Tibial nerve (tissue), 4 donors: ENCODE data around the gene NOSIP. TPM values are rescaled to one million over a fixed set of nuclear protein-coding genes. Genes with fewer than 3 reads are reported as not detected.

Experiments used
- DNase-seq, 2 donors: peaks; one replicate each; pipeline ENCODE4 v3.0.0-alpha.2; 2019; ENCODE audit warnings: low spot score in 2 of 2
- H3K27ac ChIP-seq, 4 donors: fragments of 200-600 bp; sonication (generic) in 3 of 4; one replicate each; pipeline ENCODE4 v1.5.1; 2017 to 2019; ENCODE audit warnings: mild to moderate bottlenecking in 1 of 4
- H3K27me3 ChIP-seq, 2 donors: fragments of 200-600 bp; sonication (generic) in 1 of 2; one replicate each; pipeline versions ENCODE4 v1.5.1 to v1.6.0; 2017 to 2019
- H3K36me3 ChIP-seq, 3 donors: fragments of 200-600 bp; sonication (generic); one replicate each; pipeline ENCODE4 v1.5.1; 2018 to 2019
- H3K4me1 ChIP-seq, 4 donors: fragments of 200-600 bp; sonication (generic) in 3 of 4; one replicate each; pipeline ENCODE4 v1.5.1; 2017 to 2019
- H3K4me3 ChIP-seq, 4 donors: fragments of 200-600 bp; sonication (generic) in 3 of 4; one replicate each; pipeline ENCODE4 v1.5.1; 2017 to 2019; ENCODE audit warnings: mild to moderate bottlenecking in 1 of 4, moderate library complexity in 1 of 4
- H3K9me3 ChIP-seq, 4 donors: fragments of 200-600 bp; sonication (generic) in 3 of 4; one replicate each; pipeline ENCODE4 v1.5.1; 2017 to 2019
- EP300 ChIP-seq, 2 donors: sonication (generic); formaldehyde crosslinking; IDR thresholded peaks; one replicate each; pipeline ENCODE4 v1.6.1; 2017; ENCODE audit warnings: antibody characterized with exemption in 2 of 2, mild to moderate bottlenecking in 1 of 2
- POLR2A ChIP-seq, 2 donors: fragments of 450-650 bp; IDR thresholded peaks; one replicate each; pipeline ENCODE4 v1.6.1; 2017; ENCODE audit warnings: antibody characterized with exemption in 2 of 2, mild to moderate bottlenecking in 2 of 2, moderate library complexity in 2 of 2
- WGBS, 2 donors: methylation state at CpG; one replicate each; pipeline ENCODE4 v1.1.5; 2018; 5-methylcytosine and 5-hydroxymethylcytosine counted together
- total RNA-seq, 4 donors: library from RNA; depleted of rRNA; stranded (reverse); fragments of >200 nt; gene quantifications; one replicate each; pipeline ENCODE4 v1.1.0, GENCODE V29; 2016
- TF ChIP-seq, protein P1 (sequence below), 5 experiments: fragments of 200-600 bp in 3 of 5; fragments of 450-650 bp in 2 of 5; sonication (generic) in 3 of 5; IDR thresholded peaks; one replicate each; pipeline ENCODE4 v1.5.1; 2016 to 2019; ENCODE audit warnings: antibody characterized with exemption in 5 of 5, mild to moderate bottlenecking in 3 of 5, moderate library complexity in 2 of 5

NOSIP gene
- total RNA-seq, 4 donors from 2014 or later: 43.0 to 83.1 (median 71.9) TPM

DNA sequence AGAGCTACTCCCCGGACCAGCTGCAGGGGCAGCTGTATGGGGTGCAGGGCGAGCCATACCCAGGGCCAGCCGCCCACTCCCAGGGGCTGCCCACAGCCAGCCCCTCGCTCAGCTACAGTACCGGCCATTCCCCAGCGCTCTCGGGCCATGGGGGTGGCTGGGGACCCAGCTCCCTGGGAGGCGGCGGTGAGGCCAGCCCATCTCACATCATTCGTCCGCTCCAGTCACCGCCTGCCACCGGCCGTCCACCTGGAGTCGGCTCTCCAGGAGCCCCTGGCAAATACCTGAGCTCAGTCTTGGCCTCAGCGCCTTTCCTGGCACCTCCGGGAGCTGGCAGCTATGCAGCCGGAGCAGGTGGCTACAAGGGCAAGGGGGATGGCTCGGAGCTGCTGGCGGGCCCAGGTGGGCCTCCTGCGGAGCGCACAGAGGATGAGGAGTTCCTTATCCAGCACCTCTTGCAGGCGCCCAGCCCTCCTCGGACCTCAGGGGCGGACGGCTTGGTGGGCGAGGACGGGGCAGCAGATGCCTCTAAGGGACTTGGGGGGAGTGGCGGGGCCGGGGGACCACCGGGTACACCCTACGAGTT lies 15.6 kb upstream of the NOSIP start:
- H3K9me3 ChIP-seq: no peaks in the 10 kb centered on the region
- no peak overlapping the region for H3K4me3 ChIP-seq
- 85 to 90% methylated on average over 14 to 26 of the region's 32 CpGs for WGBS, 2 donors
- H3K4me1 ChIP-seq: peaks cover 0 to 31% (median 11%) of the 10 kb centered on the region in 4 donors
- DNase-seq: no peak
- peaks cover 4 to 70% (median 26%) of the 10 kb centered on the region in 3 donors for H3K36me3 ChIP-seq
- TF ChIP-seq, protein P1, sequence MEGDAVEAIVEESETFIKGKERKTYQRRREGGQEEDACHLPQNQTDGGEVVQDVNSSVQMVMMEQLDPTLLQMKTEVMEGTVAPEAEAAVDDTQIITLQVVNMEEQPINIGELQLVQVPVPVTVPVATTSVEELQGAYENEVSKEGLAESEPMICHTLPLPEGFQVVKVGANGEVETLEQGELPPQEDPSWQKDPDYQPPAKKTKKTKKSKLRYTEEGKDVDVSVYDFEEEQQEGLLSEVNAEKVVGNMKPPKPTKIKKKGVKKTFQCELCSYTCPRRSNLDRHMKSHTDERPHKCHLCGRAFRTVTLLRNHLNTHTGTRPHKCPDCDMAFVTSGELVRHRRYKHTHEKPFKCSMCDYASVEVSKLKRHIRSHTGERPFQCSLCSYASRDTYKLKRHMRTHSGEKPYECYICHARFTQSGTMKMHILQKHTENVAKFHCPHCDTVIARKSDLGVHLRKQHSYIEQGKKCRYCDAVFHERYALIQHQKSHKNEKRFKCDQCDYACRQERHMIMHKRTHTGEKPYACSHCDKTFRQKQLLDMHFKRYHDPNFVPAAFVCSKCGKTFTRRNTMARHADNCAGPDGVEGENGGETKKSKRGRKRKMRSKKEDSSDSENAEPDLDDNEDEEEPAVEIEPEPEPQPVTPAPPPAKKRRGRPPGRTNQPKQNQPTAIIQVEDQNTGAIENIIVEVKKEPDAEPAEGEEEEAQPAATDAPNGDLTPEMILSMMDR (IDR thresholded peaks at IDR 0.05): no peak
- TF ChIP-seq EP300 (IDR thresholded peaks at IDR 0.05): no peak
- no peak overlapping the region for H3K27ac ChIP-seq
- H3K27me3 ChIP-seq: no peaks in the 10 kb centered on the region

DNA sequence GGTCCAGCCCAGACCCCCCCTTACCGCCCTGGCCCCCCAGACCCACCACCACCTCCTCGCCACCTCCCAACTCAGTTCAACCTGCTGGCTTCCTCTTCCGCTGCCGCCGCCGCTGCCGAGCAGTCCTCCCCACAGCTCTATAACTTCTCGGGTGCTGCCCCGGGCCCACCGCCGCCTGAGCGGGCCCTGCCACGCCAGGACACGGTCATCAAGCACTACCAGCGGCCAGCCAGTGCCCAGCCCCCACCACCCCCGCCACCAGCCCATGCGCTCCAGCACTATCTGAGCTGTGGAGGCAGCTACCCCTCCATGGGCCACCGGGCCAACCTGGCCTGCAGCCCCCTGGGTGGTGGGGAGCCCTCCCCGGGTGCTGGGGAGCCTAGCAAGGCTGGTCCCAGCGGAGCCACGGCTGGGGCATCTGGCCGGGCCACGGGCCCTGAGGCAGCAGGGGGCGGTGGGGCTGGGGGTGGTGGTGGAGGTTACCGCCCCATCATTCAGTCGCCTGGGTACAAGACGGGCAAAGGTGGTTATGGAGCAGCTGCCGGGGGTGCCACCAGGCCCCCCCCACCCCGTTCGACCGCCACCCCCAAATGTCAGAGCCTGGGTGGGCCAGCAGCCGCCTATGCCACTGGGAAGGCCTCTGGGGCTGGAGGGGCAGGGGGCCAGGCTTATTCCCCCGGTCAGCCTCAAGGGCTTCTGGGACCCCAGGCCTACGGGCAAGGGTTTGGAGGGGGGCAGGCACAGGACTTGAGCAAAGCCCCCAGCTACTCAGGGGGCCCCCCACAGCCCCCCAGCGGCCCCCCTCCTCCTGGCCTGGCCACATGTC lies 14.8 kb upstream of the NOSIP start:
- Histone ChIP-seq H3K4me3 (no peak overlapping the region), H3K36me3 (peaks cover 4 to 63% (median 26%) of the 10 kb centered on the region in 3 donors), H3K4me1 (peaks cover 0 to 37% (median 11%) of the 10 kb centered on the region in 4 donors), H3K9me3 (no peaks in the 10 kb centered on the region), H3K27ac (peak overlapping the region in 1 of 4 donors; percentile 95), H3K27me3 (no peaks in the 10 kb centered on the region)
- TF ChIP-seq POLR2A (IDR thresholded peaks at IDR 0.05) (no peak), EP300 (IDR thresholded peaks at IDR 0.05) (no peak)
- TF ChIP-seq, protein P1 (IDR thresholded peaks at IDR 0.05): no peak
- WGBS, 2 donors: 85 to 89% methylated on average over 20 to 27 of the region's 35 CpGs
- no peak for DNase-seq

DNA sequence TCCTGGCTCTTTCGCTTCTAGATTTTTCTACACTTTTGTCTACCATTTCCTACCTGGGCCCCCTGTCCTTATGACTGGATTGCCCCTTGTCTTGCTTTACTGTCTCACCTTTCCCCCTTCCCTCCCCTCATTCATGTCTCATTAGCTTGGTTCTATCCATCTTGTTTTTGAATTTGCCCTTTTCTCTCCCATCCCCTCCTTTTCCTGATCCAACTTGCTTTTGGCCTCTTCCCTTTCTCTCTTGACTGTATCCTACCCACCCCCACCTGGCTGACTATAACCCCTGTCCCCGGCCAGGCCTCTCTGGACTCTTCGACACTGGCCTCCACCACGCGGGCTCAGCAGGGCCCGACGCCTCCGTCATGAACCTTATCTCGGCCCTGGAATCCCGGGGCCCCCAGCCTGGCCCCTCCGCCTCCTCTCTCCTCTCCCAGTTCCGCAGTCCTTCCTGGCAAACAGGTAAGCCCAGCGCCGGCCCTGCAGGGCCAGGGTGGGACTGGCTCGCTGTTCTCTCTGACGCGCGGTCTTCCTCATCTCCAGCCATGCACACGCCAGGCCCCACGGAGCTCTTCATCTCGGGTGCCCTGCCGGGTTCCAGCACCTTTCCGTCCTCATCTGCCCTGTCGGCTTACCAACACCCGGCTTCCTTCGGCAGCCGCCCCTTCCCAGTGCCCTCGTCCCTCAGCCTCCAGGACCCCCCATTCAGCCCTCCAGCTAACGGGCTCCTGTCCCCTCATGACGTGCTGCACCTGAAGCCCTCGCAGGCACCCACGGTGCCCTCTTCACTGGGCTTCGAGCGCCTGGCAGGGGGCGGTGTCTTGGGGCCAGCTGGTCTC lies 14.0 kb upstream of the NOSIP start:
- H3K27me3 ChIP-seq: no peaks in the 10 kb centered on the region
- peak overlapping the region; percentile 58 to 95 (median 92) for H3K27ac ChIP-seq
- no peak for DNase-seq
- TF ChIP-seq, protein P1 (IDR thresholded peaks at IDR 0.05): no peak
- no peak for TF ChIP-seq EP300 (IDR thresholded peaks at IDR 0.05)
- no peak for TF ChIP-seq POLR2A (IDR thresholded peaks at IDR 0.05)
- no peak overlapping the region for H3K4me3 ChIP-seq
- H3K9me3 ChIP-seq: no peaks in the 10 kb centered on the region
- 90 to 91% methylated on average over 35 of the region's 35 CpGs for WGBS, 2 donors
- H3K4me1 ChIP-seq: peaks cover 0 to 44% (median 11%) of the 10 kb centered on the region in 4 donors
- peaks cover 4 to 55% (median 20%) of the 10 kb centered on the region in 3 donors for H3K36me3 ChIP-seq

DNA sequence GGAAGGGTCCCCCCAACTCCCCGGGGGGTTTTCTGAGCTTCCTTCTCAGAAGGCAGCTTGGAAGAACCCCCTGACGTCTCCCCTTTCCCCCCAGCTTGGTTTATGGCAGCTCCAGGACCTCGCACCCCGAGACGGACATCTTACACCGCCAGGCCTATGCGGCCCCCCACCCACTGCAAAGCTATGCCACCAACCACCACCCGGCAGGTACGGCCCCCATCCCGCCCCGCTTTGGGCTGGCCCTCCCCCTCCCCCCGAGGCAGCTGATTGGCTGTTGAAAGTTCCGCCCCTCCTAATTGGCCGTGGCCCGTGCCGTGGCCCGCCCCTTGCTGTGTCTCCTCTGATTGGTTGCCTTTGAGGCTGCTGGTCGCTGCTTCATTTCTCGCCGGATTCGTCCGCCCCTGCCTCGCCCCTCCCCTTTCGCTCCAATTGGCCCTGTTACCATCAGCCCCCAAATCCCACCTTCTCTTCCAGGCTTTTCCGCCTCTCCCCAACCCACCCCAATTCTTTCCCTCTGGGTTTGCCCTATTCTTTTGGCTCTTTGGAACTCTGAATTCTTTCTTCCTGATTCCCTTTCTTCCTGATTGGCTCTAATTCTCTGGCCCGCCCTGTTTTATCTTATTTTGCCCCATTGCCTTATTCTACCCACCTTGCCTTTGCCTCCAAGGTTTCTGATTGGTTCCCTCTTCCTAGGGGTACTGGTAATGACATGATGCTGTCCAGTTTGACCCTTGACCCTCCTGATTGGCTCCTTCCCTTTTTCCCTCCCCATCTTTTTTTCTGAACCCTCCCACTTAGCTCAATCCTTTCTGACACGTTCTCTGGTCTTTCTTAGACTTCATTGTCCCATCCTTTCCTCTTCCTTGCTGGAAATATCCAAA lies 13.1 kb upstream of the NOSIP start:
- H3K27ac ChIP-seq: peak overlapping the region; percentile 58 to 95 (median 92)
- H3K27me3 ChIP-seq: no peaks in the 10 kb centered on the region
- peak overlapping the region; percentile 72 to 96 (median 86) for H3K4me3 ChIP-seq
- DNase-seq: peak; percentile 89 to 93
- 6 to 10% methylated on average over 18 to 25 of the region's 27 CpGs for WGBS, 2 donors
- peaks cover 4 to 46% (median 16%) of the 10 kb centered on the region in 3 donors for H3K36me3 ChIP-seq
- TF ChIP-seq EP300 (IDR thresholded peaks at IDR 0.05) (no peak), POLR2A (IDR thresholded peaks at IDR 0.05) (peak in 1 of 2 donors; percentile 22)
- no peaks in the 10 kb centered on the region for H3K9me3 ChIP-seq
- peaks cover 0 to 44% (median 11%) of the 10 kb centered on the region in 4 donors for H3K4me1 ChIP-seq
